ENCODE data around the gene PAK4. TPM values are rescaled to one million over a fixed set of nuclear protein-coding genes. Genes with fewer than 3 reads are reported as not detected.

Gene PAK4
- total and polyA plus RNA-seq, 2 of the 8 experiments (the other 6 are each of a cell fraction or from before 2014, with no cell fraction given), result 50.7 to 64.4 TPM

DNA sequence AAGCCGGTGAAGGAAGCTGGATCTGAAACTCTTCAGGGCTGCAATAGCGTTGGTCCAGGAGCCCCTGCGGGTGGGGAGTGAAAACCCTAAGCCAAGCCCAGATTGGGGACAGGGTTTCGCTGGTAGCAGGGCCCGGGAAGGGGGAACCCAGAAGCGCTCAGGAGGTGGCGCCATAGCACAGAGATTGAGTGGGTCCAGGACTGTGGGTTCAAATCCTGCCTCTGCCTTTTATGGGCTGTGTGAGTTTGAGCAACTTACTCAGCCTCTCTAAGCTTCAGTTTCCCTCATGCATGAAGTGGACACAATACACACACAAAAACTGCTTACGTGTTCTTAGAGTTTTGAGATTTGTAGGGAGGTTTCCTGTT lies 86.8 kb downstream of the PAK4 start (continued):
- TF ChIP-seq, protein P1, sequence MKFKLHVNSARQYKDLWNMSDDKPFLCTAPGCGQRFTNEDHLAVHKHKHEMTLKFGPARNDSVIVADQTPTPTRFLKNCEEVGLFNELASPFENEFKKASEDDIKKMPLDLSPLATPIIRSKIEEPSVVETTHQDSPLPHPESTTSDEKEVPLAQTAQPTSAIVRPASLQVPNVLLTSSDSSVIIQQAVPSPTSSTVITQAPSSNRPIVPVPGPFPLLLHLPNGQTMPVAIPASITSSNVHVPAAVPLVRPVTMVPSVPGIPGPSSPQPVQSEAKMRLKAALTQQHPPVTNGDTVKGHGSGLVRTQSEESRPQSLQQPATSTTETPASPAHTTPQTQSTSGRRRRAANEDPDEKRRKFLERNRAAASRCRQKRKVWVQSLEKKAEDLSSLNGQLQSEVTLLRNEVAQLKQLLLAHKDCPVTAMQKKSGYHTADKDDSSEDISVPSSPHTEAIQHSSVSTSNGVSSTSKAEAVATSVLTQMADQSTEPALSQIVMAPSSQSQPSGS (IDR thresholded peaks at IDR 0.05; ENCODE audit: low read length), result no peak
- TF ChIP-seq, protein P2, sequence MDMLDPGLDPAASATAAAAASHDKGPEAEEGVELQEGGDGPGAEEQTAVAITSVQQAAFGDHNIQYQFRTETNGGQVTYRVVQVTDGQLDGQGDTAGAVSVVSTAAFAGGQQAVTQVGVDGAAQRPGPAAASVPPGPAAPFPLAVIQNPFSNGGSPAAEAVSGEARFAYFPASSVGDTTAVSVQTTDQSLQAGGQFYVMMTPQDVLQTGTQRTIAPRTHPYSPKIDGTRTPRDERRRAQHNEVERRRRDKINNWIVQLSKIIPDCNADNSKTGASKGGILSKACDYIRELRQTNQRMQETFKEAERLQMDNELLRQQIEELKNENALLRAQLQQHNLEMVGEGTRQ (IDR thresholded peaks at IDR 0.05; ENCODE audit: low read length), result no peak
- TF ChIP-seq CBX8 (IDR thresholded peaks at IDR 0.05; ENCODE audit: borderline replicate concordance, low read depth, low read length) (no peak), SIN3A (conservative IDR thresholded peaks at IDR 0.05 in 1 of 2, IDR thresholded peaks at IDR 0.05 in 1 of 2; ENCODE audit: low read depth in 1 of 2, low read length in 2 of 2) (no peak), BRCA1 (IDR thresholded peaks at IDR 0.05; ENCODE audit: low read depth, low read length) (no peak), CEBPB (IDR thresholded peaks at IDR 0.05; ENCODE audit: low read depth, low read length) (no peak), RBBP5 (IDR thresholded peaks at IDR 0.05; ENCODE audit: borderline replicate concordance, low read depth, low read length) (no peak), POLR2A (IDR thresholded peaks at IDR 0.05; ENCODE audit: control extremely low read depth in 1 of 2, low read depth in 2 of 2, low read length in 2 of 2) (no peak), RXRA (IDR thresholded peaks at IDR 0.05; ENCODE audit: insufficient read depth, low read depth, low read length) (no peak)
- TF ChIP-seq, protein P3, sequence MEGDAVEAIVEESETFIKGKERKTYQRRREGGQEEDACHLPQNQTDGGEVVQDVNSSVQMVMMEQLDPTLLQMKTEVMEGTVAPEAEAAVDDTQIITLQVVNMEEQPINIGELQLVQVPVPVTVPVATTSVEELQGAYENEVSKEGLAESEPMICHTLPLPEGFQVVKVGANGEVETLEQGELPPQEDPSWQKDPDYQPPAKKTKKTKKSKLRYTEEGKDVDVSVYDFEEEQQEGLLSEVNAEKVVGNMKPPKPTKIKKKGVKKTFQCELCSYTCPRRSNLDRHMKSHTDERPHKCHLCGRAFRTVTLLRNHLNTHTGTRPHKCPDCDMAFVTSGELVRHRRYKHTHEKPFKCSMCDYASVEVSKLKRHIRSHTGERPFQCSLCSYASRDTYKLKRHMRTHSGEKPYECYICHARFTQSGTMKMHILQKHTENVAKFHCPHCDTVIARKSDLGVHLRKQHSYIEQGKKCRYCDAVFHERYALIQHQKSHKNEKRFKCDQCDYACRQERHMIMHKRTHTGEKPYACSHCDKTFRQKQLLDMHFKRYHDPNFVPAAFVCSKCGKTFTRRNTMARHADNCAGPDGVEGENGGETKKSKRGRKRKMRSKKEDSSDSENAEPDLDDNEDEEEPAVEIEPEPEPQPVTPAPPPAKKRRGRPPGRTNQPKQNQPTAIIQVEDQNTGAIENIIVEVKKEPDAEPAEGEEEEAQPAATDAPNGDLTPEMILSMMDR (IDR thresholded peaks at IDR 0.05; ENCODE audit: control extremely low read depth in 1 of 3, insufficient read depth in 1 of 3, low read depth in 1 of 3, low read length in 3 of 3), result peak; percentile 76 to 94 (median 81)
